ENCODE results near the gene MEIKIN.

DNA sequence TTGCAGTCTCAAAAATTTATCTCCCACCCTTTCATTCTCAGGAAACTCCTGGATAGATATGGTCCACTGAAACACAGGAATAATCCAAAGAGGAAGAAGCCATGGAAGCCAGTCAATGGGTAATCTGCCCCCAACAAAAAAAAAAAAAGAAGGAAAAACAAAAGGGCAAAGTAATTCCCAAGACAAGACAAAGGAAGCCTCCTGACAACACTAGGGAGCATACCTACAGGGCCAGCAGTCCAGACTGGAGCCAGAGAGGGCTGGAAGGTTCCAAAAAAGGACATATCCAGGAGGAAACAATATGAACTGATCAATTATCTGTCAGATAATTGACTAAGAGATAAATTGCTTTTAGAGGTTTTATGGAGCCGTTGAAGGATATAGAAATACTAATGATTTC, 161.6 kb downstream of the MEIKIN start:
- TF ChIP-seq EZH2 (IDR thresholded peaks at IDR 0.05; ENCODE audit: borderline replicate concordance, low read depth, low read length, severe bottlenecking), result no peak
- no peak for TF ChIP-seq CTCF (IDR thresholded peaks at IDR 0.05; ENCODE audit: borderline replicate concordance, extremely low read depth, low read length, poor library complexity, severe bottlenecking)

All from DND-41 (cell line).